Measurements from ENCODE around the gene FLYWCH1.
"Not testable (repeated sequence)": the region's sequence is repeated elsewhere in the genome, so short reads cannot be mapped to it uniquely, and the experiment has no call there.

FLYWCH1 gene

DNA sequence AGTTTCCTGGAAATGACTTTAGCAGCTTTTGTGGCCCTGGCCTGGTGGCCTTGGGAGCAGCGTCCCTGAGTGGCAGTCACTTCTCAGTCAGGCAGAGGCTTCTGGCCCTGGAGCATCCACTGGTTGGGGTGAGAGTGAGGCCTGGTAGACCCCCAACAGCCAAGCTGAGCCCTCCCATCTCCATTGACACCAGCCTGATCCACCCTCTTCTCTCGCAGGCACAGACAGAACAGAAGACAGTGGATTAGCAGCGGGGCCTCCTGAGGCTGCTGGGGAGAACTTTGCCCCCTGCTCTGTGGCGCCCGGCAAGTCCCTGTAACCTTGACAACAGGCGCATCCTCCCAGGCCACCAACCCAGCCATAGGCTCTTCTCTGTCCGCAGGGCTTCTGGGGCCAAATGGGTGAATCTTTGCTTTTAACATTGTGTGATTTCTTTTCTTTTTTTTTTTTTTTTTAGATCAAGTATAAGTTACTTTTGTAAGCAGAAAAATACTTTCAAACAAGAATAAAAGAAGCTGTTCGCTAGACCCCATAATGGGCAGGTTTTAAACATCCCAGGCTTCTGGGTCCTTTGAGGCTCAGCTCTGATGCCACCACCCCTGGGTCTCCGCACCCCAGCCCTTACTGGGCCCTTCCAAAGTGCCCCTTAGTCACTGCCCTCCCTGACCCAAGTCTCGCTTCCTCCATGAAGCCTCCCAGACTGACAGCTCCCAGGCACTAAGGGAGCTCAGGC is 12.7 kb upstream of the FLYWCH1 start:
- in situ Hi-C loops (cut with MboI; ENCODE audit: low sequenced_read_pairs): no loop called here

DNA sequence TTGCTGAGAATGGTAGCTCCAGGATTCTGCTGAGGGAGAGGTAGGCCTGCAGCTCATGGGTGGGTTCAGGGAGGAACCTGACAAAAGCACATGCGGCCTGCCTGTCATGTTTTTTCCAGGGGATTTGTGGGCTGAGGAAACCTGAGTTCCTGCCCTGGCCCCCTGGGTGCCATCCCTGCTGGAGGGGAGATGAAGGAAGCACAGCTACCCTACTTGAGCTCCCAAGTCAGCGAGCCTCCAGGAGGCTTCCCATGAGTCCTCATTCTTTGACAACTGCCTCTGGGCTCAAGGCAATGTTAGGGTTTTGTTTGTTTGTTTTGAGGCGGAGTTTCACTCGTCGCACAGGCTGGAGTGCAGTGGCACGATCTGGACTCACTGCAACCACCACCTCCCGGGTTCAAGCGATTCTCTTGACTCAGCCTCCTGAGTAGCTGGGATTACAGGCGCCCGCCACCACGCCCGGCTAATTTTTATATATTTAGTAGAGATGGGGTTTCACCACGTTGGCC is 12.1 kb upstream of the FLYWCH1 start:
- in situ Hi-C loops (cut with MboI; ENCODE audit: low sequenced_read_pairs): no loop called here

DNA sequence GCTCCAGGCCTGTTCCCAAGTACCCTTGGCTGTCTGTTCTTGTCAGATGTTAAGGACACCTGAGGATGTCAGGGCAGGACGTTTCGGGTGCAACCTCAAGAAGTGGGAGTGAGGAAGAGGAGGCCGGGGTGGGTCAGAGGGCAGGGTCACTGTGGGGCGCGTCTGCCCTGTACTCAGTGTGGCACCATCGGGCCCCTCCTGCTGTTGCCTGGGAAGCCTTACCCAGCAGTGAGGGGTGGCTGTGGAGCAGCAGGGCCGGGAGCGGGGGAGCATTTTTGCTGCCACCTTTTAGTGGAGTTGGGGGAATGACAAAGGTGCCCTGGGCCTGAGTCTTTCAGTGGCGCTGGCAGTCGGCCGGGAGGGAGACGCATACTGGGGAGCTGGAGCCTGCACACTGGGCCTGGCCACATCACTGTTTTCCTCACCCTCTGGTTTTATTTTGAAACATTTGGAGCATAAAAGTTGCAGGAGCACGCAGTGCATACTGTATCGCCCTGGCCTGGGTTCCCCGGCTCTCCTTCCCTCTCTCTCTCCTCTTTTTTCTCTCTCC is 11.1 kb upstream of the FLYWCH1 start:
- in situ Hi-C loops (cut with MboI; ENCODE audit: low sequenced_read_pairs): no loop called here

DNA sequence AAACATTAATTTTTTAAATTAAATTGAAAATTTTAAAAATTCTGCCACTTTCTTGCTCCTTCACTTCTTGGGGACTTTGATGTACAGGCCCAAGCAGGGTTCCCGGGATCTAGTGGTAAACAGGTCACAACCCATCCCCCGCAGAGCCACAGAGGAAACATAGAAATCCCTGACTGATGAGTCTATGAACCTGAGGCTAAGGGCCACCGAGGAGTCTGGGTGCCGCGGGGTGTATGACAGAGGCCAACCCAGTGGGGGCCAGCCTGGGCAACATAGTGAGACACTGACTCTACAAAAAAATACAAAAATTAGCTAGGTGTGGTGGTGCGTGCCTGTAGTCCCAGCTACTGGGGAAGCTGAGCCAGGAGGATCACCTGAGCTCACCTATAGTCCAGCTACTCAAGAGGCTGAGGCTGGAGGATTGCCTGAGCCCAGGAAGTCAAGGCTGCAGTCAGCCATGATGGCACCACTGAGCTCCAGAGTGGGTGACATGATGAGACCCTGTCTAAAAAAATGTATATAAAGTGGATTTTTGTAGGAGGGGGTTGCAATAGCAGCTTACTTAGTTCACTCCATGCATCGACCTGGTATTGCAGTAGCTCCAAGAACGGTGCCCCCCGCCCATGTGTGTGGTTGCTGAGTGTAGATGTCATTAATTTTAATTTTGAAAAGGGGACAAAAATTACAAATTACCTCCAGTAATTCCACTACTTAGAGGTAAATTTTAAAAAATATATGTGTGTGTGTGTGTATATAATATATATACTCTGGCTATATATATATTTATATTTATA is 9.2 kb upstream of the FLYWCH1 start:
- in situ Hi-C loops (cut with MboI; ENCODE audit: low sequenced_read_pairs): no loop called here

DNA sequence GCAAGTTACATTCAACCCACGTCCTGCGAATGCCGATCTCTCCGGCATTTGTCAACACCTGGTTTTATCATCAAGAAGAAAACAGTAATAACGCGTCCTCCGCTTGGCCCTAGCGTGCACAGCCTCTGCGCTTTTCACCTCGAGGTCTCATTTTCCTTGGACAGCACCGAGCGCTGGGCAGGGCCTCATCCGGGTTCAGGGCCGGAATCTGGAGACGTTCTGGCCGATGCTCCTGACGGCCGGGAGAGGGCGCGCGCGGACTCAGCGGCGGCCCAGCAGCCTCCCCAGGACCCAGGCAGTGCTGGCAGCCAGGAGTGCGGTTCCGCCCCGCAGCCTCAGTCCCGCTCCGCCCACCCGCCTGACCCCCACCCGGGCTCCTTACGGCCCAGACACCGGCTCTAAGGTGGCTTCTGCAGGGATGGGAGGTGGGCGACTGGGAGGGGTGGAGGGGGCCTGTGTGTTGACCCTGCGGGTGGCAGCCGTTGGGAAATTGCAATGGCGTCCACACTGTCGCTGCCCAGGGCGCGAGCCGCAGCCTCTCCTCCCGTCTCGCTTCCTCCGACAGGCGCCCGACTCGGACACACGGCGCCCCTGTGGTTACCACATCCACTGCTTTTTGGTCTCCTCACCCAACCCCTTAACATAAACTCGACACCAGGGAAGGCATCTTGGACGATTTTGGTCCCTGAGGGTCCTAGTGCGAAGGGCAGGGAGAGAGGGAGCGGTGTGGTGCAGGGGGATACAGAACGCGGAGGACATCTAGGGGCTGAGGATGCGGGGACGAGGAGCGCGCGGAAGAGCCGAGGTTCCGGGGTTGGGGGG is 7.4 kb upstream of the FLYWCH1 start:
- in situ Hi-C loops (cut with MboI; ENCODE audit: low sequenced_read_pairs): no loop called here

DNA sequence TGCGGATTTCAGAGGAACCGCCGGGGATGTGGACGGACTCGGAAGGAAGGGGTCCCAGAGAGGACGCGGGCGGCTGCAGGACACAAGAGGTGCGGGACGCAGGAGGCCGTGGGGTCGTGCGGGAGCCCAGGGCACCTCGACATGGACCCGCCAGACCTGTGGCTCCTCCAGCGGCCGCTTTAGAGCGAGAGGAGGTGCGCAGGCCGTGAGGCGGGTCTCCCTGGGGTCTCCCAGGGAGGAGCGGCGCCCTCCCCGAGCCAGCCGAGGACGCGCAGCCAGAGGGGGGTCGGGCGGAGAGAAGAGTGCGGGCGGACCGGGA is 6.8 kb upstream of the FLYWCH1 start:
- in situ Hi-C loops (cut with MboI; ENCODE audit: low sequenced_read_pairs): no loop called here

DNA sequence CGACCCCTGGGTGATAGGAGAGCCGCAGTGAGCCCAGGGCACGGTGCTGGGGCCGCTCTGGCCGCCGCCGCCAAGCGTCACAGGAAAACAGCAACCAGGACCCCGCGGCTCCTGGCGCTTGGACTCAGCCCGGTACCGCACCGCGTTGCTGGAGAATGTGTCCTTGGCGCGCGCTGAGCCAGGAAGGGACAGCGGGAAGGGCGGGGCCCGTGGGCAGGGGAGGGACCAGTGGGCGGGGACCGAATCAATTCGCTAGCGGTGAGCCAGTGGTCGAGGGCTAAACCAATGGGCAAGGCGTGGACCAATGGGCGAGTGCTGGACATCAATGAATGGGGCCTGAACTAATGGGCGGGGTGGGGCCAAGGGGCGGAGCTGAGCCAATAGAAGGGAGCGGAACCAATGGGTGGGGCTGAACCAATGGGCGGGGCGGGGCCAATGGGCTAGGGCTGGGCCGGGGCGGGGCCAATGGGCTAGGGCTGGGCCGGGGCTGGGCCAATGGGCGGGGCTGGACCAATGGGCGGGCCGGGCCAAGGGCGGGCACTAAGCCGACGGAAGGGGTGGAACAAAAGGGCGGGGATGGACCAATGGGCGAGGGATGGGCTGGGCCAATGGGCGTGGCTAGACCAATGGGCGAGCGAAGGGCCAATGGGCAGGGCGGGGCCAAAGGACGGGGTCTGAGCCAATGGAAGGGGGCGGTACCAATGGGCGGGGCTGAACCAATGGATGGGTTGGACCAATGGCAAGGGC is 6.3 kb upstream of the FLYWCH1 start:
- in situ Hi-C loops (cut with MboI; ENCODE audit: low sequenced_read_pairs): no loop called here

DNA sequence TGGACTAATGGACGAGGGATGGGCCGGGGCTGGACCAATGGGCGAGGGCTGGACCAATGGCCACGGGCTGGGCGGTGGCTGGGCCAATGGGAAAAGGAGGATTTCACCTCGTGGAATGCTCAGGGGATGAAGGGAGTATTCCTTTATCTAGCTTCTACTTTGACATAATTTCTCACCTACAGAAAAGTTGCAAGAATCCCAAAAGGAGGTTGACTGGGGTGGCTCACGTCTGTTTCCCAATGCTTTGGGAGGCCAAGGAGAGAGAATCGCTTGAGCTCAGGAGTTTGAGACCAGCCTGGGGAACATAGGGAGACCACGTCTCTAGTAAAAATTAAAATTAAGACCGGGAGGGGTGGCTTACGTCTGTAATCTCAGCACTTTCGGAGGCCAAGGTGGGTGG is 5.7 kb upstream of the FLYWCH1 start:
- in situ Hi-C loops (cut with MboI; ENCODE audit: low sequenced_read_pairs): no loop called here

DNA sequence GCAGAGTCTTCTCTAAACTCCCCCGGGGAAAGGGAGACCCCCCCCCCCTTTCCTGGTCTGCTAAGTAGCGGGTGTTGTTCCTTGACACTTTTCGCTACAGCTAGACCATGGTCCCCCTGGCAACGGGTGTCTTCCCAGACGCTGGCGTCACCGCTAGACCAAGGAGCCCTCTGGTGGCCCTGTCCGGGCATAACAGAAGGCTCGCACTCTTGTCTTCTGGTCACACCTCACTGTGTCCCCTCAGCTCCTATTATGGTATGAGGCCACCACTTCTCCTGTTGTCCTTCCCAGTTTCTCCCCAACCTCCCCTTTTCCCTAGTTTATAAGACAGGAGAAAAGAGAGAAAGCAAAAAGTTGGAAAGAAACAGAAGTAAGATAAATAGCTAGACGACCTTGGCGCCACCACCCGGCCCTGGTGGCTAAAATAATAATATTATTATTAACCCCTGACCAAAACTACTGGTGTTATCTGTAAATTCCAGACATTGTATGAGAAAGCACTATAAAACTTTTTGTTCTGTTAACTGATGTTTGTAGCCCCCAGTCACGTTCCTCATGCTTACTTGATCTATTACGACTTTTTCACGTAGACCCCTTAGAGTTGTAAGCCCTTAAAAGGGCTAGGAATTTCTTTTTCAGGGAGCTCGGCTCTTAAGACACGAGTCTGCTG is 4.5 kb upstream of the FLYWCH1 start:
- in situ Hi-C loops (cut with MboI; ENCODE audit: low sequenced_read_pairs): not testable (repeated sequence)

DNA sequence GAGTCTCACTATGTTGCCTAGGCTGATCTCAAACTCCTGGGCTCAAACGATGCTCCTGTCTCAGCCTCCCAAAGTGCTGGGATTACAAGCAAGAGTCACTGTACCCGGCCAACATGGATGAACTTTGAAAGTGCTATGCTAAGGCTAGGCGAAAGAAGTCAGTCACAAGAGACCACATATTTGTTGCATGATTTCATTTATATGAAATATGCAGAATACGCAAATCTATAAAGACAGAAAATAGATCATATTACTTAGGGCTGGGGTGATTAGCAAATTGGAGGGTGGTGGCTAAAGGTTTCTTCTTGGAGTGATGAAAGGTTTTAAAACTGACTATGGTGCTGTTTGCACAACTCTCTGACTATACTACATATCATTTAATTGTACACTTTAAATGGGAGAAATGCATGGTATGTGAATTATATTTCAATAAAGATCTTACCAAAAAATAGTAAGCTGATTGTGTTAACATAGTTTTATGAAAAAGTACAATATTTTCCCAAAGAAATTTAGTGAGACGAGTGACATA is 1.2 kb upstream of the FLYWCH1 start:
- in situ Hi-C loops (cut with MboI; ENCODE audit: low sequenced_read_pairs): no loop called here

DNA sequence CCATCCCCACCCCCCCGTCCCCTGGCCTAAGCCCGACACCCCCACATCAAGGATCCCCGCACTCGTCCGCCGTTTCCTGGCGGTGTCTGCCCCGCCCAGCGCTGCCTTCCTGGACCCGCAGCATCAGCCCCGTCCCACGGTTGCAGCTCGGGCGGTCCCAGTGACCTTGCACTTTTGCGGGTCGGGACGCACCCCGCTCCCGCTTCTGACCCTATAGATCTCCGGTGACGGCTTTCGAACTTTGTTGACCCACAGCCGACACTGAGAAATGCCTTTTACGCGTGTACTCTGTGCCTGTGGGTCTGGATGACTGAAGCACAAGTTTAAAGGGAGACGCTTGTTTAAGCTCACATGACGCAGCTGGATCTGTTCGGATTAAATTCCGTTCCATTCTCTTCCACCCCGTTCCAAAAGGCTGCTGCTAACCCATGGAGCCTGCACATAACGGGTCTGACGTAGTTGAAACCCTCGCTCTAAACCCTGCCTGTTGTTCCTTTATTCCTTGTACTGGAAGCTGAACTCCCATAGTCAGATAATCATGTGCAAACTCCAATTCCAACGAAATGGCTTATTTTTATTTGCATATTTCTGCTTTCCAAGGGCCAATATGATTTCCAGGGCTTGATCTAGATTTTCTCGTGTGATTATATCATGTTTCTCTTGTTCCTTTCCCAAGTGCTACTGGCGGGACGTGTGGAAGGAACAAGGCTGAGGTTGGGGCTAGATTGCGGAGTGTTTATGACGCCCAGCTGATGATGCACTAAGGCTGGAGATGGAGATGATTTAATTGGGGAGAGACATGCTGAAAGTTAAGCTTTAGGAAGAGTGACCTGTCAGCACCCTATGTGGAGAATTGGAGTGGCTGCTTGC is 834 bp downstream of the FLYWCH1 start:
- in situ Hi-C loops (cut with MboI; ENCODE audit: low sequenced_read_pairs): no loop called here

DNA sequence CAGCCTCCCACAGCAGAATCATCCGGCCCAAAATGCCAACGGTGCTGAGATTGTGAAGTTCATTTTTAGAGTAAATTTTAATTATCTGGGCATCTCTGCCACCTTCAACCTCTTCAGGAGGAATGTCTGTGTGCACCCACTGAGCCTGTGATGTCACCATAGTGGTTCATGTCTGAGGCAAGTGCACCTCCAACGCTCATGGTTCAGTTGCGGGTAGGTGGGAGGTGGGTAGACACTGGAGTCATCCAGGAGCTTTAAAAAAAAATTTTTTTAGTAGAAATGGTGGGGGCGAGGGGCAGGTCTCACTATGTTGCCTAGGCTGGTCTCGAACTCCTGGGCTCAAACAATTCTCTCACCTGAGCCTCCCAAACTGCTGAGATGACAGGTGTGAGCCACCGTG is 1.9 kb downstream of the FLYWCH1 start:
- in situ Hi-C loops (cut with MboI; ENCODE audit: low sequenced_read_pairs): no loop called here

DNA sequence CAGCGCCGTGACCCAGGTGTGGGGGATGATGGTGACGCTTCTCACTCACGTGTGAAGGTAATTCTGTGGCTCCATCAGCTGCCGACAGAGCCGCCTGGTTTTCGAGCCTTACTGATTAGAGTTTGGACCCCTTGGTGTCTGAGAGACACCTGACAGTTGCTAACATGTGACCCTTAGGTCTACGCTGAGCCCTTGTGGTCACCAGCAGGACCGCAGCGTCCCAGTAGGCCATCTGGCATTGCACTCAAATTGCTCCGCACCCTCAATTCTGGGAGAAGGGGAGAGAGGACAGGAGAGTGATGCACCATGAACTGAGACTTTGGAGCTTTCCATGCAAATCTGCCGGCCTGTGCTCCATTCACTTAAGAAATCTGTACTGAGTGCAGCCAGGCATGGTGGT is 2.5 kb downstream of the FLYWCH1 start:
- in situ Hi-C loops (cut with MboI; ENCODE audit: low sequenced_read_pairs): no loop called here

DNA sequence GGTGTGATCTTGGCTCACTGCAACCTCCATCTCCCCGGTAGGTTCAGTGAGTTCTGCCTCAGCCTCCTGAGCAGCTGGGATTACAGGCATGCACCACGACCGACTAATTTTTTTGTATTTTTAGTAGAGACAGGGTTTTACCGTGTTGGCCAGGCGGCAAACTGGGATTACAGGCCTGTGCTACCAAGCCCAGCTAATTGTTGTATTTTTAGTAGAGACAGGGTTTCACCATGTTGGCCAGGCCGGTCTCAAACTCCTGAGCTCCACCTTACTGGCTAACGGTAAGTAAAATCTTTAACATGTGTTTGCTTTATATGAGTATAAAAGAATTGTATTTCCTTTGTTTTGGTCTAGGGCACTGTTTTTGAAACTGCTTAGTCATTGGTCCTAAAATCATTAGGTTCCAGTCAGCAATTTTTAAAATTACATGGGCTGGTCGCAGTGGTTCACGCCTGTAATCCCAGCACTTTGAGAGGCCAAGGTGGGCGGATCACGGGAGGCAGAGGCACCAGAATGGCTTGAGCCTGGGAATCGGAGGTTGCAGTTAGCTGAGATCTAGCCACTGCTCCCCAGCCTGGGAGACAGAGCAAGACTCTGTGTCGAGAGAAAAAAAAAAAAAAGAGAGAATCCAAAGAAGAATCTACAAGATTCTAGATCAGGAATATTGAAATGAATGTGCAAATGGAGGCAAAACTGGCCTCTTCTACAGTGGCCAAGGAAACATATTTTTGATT is 3.6 kb downstream of the FLYWCH1 start:
- in situ Hi-C loops (cut with MboI; ENCODE audit: low sequenced_read_pairs): no loop called here

DNA sequence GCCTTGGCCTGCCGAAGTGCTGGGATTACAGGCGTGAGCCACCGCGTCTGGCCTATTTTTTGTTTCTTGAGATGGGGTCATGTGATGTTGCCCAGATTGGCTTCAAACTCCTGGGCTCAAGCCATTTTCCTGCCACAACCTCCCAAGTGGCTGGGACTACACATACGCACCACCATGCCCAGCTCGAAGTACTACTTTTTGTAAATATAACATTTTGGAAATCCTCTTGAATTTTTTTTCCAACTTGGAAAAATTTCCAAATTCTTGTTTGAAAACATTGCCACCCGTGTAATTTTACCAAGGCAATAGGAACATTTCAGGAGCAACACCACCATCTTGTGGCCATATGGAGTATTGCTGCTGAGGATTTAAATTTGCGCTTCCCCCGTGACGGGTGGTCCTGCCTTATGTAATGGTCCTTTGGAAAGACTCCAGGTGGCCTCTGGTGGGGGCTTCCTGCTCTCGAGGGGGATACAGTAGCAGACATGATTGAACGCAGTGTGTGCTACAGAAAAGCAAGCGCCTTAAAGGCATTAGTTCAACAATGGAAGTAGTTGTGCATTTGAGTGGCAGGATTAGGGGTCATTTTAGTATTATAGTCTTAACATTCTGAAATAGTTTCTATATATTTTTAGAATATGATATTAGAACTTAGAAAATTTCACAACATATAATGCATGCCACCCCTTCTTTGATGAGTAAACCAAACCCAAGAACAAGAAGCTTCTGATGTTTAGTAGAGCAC is 8.0 kb downstream of the FLYWCH1 start:
- in situ Hi-C loops (cut with MboI; ENCODE audit: low sequenced_read_pairs): no loop called here

DNA sequence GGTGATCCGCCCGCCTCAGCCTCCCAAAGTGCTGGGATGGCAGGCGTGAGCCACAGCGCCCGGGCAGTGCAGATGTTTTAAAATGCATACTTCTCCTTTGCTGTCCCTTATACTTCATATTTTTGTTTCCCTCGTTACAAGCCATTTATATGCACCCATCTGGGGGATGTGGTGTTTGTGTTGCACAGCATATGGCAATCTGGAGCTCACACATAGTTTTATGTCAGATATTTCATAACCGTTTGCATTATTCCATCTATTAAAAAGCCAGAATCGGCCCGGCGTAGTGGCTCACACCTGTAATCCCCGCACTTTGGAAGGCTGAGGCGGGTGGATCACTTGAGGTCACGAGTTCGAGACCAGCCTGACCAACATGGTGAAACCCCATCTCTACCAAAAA is 11.8 kb downstream of the FLYWCH1 start:
- in situ Hi-C loops (cut with MboI; ENCODE audit: low sequenced_read_pairs): no loop called here

Measured in hTERT RPE-1 (cell line).